Measurements from ENCODE around the gene FANCC.

DNA sequence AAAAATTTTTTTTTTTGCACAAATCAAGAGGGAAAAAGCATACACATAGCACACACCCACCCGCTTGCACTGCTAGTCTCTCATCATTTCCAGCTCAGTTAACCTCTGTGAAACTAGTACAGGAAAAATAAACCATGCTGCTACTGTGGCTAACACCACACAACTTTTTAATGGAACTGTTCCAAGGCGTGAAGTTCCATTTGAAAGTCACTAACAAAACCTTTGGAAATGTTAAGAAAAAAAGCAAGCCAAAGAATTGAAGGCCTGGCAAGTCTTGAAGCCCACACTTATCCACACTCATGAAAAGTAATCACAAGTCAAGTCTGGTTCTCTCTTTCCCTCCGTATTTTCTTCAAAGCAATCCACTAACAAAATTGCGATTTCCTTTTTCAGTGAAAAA, 116.3 kb downstream of the FANCC start:
- TF ChIP-seq, protein P1, sequence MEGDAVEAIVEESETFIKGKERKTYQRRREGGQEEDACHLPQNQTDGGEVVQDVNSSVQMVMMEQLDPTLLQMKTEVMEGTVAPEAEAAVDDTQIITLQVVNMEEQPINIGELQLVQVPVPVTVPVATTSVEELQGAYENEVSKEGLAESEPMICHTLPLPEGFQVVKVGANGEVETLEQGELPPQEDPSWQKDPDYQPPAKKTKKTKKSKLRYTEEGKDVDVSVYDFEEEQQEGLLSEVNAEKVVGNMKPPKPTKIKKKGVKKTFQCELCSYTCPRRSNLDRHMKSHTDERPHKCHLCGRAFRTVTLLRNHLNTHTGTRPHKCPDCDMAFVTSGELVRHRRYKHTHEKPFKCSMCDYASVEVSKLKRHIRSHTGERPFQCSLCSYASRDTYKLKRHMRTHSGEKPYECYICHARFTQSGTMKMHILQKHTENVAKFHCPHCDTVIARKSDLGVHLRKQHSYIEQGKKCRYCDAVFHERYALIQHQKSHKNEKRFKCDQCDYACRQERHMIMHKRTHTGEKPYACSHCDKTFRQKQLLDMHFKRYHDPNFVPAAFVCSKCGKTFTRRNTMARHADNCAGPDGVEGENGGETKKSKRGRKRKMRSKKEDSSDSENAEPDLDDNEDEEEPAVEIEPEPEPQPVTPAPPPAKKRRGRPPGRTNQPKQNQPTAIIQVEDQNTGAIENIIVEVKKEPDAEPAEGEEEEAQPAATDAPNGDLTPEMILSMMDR (IDR thresholded peaks at IDR 0.05), result no peak
- TF ChIP-seq POLR2A (IDR thresholded peaks at IDR 0.05), result no peak
